Measurements from ENCODE around the gene LARP4B. TPM values are rescaled to one million over a fixed set of nuclear protein-coding genes. Genes with fewer than 3 reads are reported as not detected.
A peak's percentile ranks its signal among the peaks of the same experiment; 100 is the strongest.

LARP4B gene
- total and polyA plus RNA-seq, 2 of the 13 experiments (the other 11 are each of a cell fraction or from before 2014, with no cell fraction given): 19.5 to 30.2 TPM

GRCh38 chr10:962342-962741, 30.8 kb upstream of the LARP4B start:
- Histone ChIP-seq H3K4me2 (ENCODE audit: low read depth, low read length) (no peak overlapping the region), H3K9me3 (ENCODE audit: low read length) (no peaks in the 10 kb centered on the region), H3K36me3 (replicated peaks in 1 of 2; ENCODE audit: control insufficient read depth in 1 of 2, insufficient read depth in 2 of 2, low read length in 2 of 2) (no peaks in the 10 kb centered on the region), H4K20me1 (ENCODE audit: insufficient read depth, low read length) (no peaks in the 10 kb centered on the region), H3K79me2 (ENCODE audit: insufficient read depth, low read length) (no peaks in the 10 kb centered on the region), H3K4me3 (replicated peaks in 1 of 3; ENCODE audit: insufficient read depth in 1 of 3, low read depth in 2 of 3, low read length in 3 of 3) (no peak overlapping the region), H3K4me1 (ENCODE audit: insufficient read depth, low read length) (peaks cover 36% of the 10 kb centered on the region), H2AFZ (ENCODE audit: low read length) (no peak overlapping the region), H3K9ac (ENCODE audit: insufficient read depth, low read depth, low read length) (no peak overlapping the region), H3K27ac (ENCODE audit: extremely low read length, insufficient read depth, low read length) (no peak overlapping the region), H3K27me3 (ENCODE audit: control insufficient read depth in 1 of 2, insufficient read depth in 2 of 2, low read length in 2 of 2) (peaks cover 3 to 49% of the 10 kb centered on the region in 2 experiments)
- TF ChIP-seq CENPX (CRISPR knock-in tag; IDR thresholded peaks at IDR 0.05): no peak
- peak; percentile 46; the same call in 1 of the 2 replicates for TF ChIP-seq CEBPB (IDR thresholded peaks at IDR 0.05; ENCODE audit: borderline replicate concordance, low read depth, low read length)
- in situ Hi-C loops (cut with HindIII; ENCODE audit: extremely low pct_ligation_motif_present, low pct_unique_long_range_greater_than_20kb) (no loop called here), intact Hi-C loops (cut with micrococcal nuclease; ENCODE audit: unreplicated experiment) (no loop called here)
- ChIA-PET POLR2A (interaction anchor here (1.7 kb wide), 1 partner anchor 30 kb away, joined by 4 read pairs; no protein-coding TSS in a partner anchor), CTCF (ENCODE audit: low intra/inter-chr PET ratio, low total read pairs) (no interaction called here)
- no TSS peak for BruUV-seq (replicated peaks)
- FAIRE-seq (no peak), ATAC-seq (no peak), DNase-seq (ENCODE audit: low spot score) (no peak)
- 41% methylated on average over 3 of the region's 3 CpGs for WGBS (ENCODE audit: low lambda C conversion rate)

- no peak overlapping the region for H3K4me3 ChIP-seq (replicated peaks in 1 of 3; ENCODE audit: insufficient read depth in 1 of 3, low read depth in 2 of 3, low read length in 3 of 3)
- H3K79me2 ChIP-seq (ENCODE audit: insufficient read depth, low read length): no peaks in the 10 kb centered on the region
- 38% methylated on average over 6 of the region's 6 CpGs for WGBS (ENCODE audit: low lambda C conversion rate)
- FAIRE-seq (no peak), ATAC-seq (no peak), DNase-seq (ENCODE audit: low spot score) (no peak)
- H3K9ac ChIP-seq (ENCODE audit: insufficient read depth, low read depth, low read length): no peak overlapping the region
- H2AFZ ChIP-seq (ENCODE audit: low read length): no peak overlapping the region
- in situ Hi-C loops (cut with HindIII; ENCODE audit: extremely low pct_ligation_motif_present, low pct_unique_long_range_greater_than_20kb): no loop called here
- BruUV-seq (replicated peaks): no TSS peak
- TF ChIP-seq BHLHE40 (IDR thresholded peaks at IDR 0.05; ENCODE audit: low read length): no peak
- no peak for TF ChIP-seq ZNF44 (CRISPR knock-in tag; IDR thresholded peaks at IDR 0.05)
- H4K20me1 ChIP-seq (ENCODE audit: insufficient read depth, low read length): no peaks in the 10 kb centered on the region
- no peaks in the 10 kb centered on the region for H3K9me3 ChIP-seq (ENCODE audit: low read length)
- intact Hi-C loops (cut with micrococcal nuclease; ENCODE audit: unreplicated experiment): no loop called here
- POLR2A ChIA-PET: no interaction called here
- H3K36me3 ChIP-seq (replicated peaks in 1 of 2; ENCODE audit: control insufficient read depth in 1 of 2, insufficient read depth in 2 of 2, low read length in 2 of 2): no peaks in the 10 kb centered on the region
- peaks cover 21% of the 10 kb centered on the region for H3K4me1 ChIP-seq (ENCODE audit: insufficient read depth, low read length)
- CTCF ChIA-PET (ENCODE audit: low intra/inter-chr PET ratio, low total read pairs): no interaction called here
- H3K27ac ChIP-seq (ENCODE audit: extremely low read length, insufficient read depth, low read length): no peak overlapping the region
- H3K27me3 ChIP-seq (ENCODE audit: control insufficient read depth in 1 of 2, insufficient read depth in 2 of 2, low read length in 2 of 2): peaks cover 8 to 42% of the 10 kb centered on the region in 2 experiments
- no peak overlapping the region for H3K4me2 ChIP-seq (ENCODE audit: low read depth, low read length)
Observed at GRCh38 chr10:958856-959255, 27.4 kb upstream of the LARP4B start.
